Mesendoderm (in vitro differentiated cells): Measurements from ENCODE around the gene GRIK2.

ENCODE experiments used
- DNase-seq: peaks from one replicate; pipeline ENCODE4 v3.0.0; 2013
- H2AK5ac ChIP-seq: 2 replicates; pipeline ENCODE4 v1.6.1; 2013; ENCODE audit warnings: low read length, inconsistent platforms
- H2BK120ac ChIP-seq: 2 replicates; pipeline ENCODE4 v1.6.1; 2013; ENCODE audit warnings: low read depth, mild to moderate bottlenecking, low read length, moderate library complexity, mixed read lengths
- H2BK15ac ChIP-seq: replicated peaks from 2 replicates; pipeline ENCODE4 v1.6.1; 2013; ENCODE audit warnings: low read depth, mild to moderate bottlenecking, moderate library complexity
- H2BK5ac ChIP-seq: 2 replicates; pipeline ENCODE4 v1.6.1; 2013; ENCODE audit warnings: low read length, inconsistent platforms
- H3K18ac ChIP-seq: 2 replicates; pipeline ENCODE4 v1.6.1; 2013; ENCODE audit warnings: mild to moderate bottlenecking, low read length, mixed read lengths
- H3K23ac ChIP-seq: one replicate; pipeline ENCODE4 v1.6.1; 2013; ENCODE audit warnings: low read length
- H3K27ac ChIP-seq: 2 replicates; pipeline ENCODE4 v1.5.1; 2013; ENCODE audit warnings: low read depth, mild to moderate bottlenecking, inconsistent platforms, low read length, moderate library complexity
- H3K27me3 ChIP-seq: 2 replicates; pipeline ENCODE4 v1.6.1; 2013; ENCODE audit warnings: low read length, control low read depth, mild to moderate bottlenecking, inconsistent platforms; ENCODE audit not compliant: insufficient read depth, poor library complexity
- H3K36me3 ChIP-seq: 2 replicates; pipeline ENCODE4 v1.6.1; 2013; ENCODE audit warnings: low read length, inconsistent platforms; ENCODE audit not compliant: control insufficient read depth, insufficient read depth
- H3K4ac ChIP-seq: one replicate; pipeline ENCODE4 v1.6.1; 2013; ENCODE audit warnings: low read depth, mild to moderate bottlenecking, low read length, moderate library complexity
- H3K4me1 ChIP-seq: 2 replicates; pipeline ENCODE4 v1.6.1; 2013; ENCODE audit warnings: low read depth, low read length, inconsistent platforms; ENCODE audit not compliant: control insufficient read depth
- H3K4me2 ChIP-seq: 2 replicates; pipeline ENCODE4 v1.6.1; 2013; ENCODE audit warnings: low read length
- H3K4me3 ChIP-seq: 2 replicates; pipeline ENCODE4 v1.5.1; 2013; ENCODE audit warnings: mild to moderate bottlenecking, low read length
- H3K56ac ChIP-seq: one replicate; pipeline ENCODE4 v1.6.1; 2013; ENCODE audit warnings: low read length
- H3K79me1 ChIP-seq: 2 replicates; pipeline ENCODE4 v1.6.1; 2013; ENCODE audit warnings: low read length, inconsistent platforms
- H3K79me2 ChIP-seq: 2 replicates; pipeline ENCODE4 v1.6.1; 2013; ENCODE audit warnings: mild to moderate bottlenecking, low read length; ENCODE audit not compliant: control insufficient read depth, insufficient read depth
- H3K9ac ChIP-seq: 2 replicates; pipeline ENCODE4 v1.6.1; 2013; ENCODE audit warnings: low read length, inconsistent platforms
- H4K5ac ChIP-seq: one replicate; pipeline ENCODE4 v1.6.1; 2013; ENCODE audit warnings: low read length
- H4K8ac ChIP-seq: one replicate; pipeline ENCODE4 v1.6.1; 2013; ENCODE audit warnings: low read depth, mild to moderate bottlenecking, control low read depth, low read length, moderate library complexity
- WGBS: extraction: QIAGEN DNeasy Blood & Tissue Kit; methylation state at CpG from one replicate; pipeline ENCODE4 v1.1.7; 2013; ENCODE audit warnings: low lambda C conversion rate, missing lambda C conversion rate; ENCODE audit not compliant: insufficient coverage; ENCODE audit errors: extremely low coverage; 5-methylcytosine and 5-hydroxymethylcytosine counted together

Gene GRIK2

DNA sequence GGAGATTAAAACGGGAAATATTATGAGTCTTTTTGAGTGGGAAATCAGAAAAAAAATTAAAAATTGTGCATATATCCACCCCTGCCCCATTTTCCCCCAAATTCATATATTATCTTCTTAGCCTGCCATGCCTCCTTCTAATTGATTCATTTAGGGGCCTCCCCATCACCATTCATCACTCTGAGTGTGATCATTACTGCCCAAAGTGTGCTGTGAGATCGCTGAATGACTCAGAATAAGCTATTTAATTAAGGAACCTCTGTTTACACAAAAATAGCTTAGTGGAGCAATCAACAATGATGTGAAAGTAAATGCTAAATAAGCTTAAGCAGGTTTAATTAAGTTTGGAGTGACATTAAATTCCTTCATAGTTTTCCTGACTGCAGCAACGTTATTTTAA, 645.5 kb downstream of the GRIK2 start:
- Histone ChIP-seq H3K18ac (no peak overlapping the region), H3K4me2 (no peak overlapping the region), H2AK5ac (no peak overlapping the region), H2BK15ac (no peak overlapping the region), H3K79me2 (no peaks in the 10 kb centered on the region), H4K8ac (no peak overlapping the region), H4K5ac (no peak overlapping the region), H3K9ac (no peak overlapping the region), H3K4me1 (no peaks in the 10 kb centered on the region), H2BK5ac (no peak overlapping the region), H3K56ac (no peak overlapping the region), H3K27me3 (no peaks in the 10 kb centered on the region), H3K36me3 (no peaks in the 10 kb centered on the region), H3K4me3 (no peak overlapping the region), H3K23ac (no peak overlapping the region), H3K4ac (no peak overlapping the region), H3K27ac (no peak overlapping the region), H3K79me1 (no peaks in the 10 kb centered on the region), H2BK120ac (no peak overlapping the region)
- no CpG with 5 or more reads among the region's 3 CpGs for WGBS
- no peak for DNase-seq

DNA sequence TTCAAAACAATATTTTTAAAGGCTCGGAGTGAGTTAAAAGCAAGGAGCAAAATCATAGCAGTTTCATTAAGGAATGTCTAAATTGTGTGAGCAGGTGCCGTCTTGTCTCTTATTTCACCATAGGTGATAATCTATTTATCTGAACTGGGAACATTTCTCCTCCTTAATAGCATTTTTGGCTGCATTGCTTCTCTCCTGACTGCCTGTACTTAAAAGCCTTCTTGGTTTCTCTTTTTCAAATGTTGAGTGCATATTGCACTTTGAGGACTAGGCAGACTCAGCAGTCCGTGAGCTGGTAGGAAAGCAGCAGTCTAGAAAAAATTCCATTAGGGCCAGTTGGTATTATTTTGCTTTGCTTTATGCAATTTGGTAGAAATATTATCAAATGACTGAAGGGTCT, 645.9 kb downstream of the GRIK2 start:
- Histone ChIP-seq H2BK120ac (no peak overlapping the region), H3K18ac (no peak overlapping the region), H4K5ac (no peak overlapping the region), H3K27ac (no peak overlapping the region), H3K56ac (no peak overlapping the region), H4K8ac (no peak overlapping the region), H3K79me1 (no peaks in the 10 kb centered on the region), H3K4ac (no peak overlapping the region), H3K4me2 (no peak overlapping the region), H3K23ac (no peak overlapping the region), H2AK5ac (no peak overlapping the region), H3K4me3 (no peak overlapping the region), H3K9ac (no peak overlapping the region), H2BK15ac (no peak overlapping the region), H3K79me2 (no peaks in the 10 kb centered on the region), H2BK5ac (no peak overlapping the region), H3K4me1 (no peaks in the 10 kb centered on the region), H3K36me3 (no peaks in the 10 kb centered on the region), H3K27me3 (no peaks in the 10 kb centered on the region)
- no peak for DNase-seq
- no CpG with 5 or more reads among the region's 3 CpGs for WGBS

DNA sequence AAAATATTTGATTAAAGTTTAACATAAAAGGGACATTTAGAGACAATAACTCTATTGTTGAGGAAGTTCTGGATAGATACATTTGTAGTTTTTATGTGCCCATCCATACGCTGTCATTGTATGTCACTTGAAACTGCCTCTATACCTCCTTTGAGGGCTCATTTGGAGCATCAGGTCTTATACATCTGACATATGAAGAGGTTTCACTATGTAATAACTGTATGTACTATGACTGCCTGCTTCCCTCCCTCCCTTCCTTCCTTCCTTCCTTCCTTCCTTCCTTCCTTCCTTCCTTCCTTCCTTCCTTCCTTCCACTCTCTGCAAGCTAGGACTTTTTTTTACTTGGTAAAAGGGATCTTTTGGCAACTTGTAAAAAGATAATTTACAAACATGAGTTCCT, 657.5 kb downstream of the GRIK2 start:
- Histone ChIP-seq H3K4me1 (no peaks in the 10 kb centered on the region), H3K79me2 (no peaks in the 10 kb centered on the region), H3K27ac (no peak overlapping the region), H3K4me3 (no peak overlapping the region), H3K23ac (no peak overlapping the region), H4K5ac (no peak overlapping the region), H3K79me1 (no peaks in the 10 kb centered on the region), H3K9ac (no peak overlapping the region), H3K4me2 (no peak overlapping the region), H3K18ac (no peak overlapping the region), H3K4ac (no peak overlapping the region), H2BK15ac (no peak overlapping the region), H3K27me3 (no peaks in the 10 kb centered on the region), H3K56ac (no peak overlapping the region), H2BK120ac (no peak overlapping the region), H2AK5ac (no peak overlapping the region), H2BK5ac (no peak overlapping the region), H4K8ac (no peak overlapping the region), H3K36me3 (no peaks in the 10 kb centered on the region)
- no CpG with 5 or more reads among the region's 1 CpG for WGBS
- DNase-seq: no peak

DNA sequence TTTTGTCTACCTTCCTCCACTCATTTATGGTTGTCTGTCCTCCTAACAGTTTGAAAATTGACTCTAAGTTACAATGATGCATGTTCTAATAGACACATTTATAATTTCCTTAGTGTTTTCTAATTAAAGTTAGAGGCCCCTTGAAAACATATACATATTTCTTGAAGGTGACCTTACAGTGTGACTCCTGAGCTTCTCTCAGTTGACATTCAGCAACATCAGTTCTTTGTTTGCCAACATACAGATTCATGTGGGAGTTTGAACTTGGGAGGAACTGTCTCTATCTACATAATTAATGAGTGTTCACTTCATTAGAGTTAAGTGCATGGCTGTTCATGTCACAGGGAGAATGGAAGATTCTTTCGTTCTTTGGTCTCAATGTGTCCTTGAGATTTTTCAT, 658.2 kb downstream of the GRIK2 start:
- H3K27ac ChIP-seq: no peak overlapping the region
- no peak overlapping the region for H3K56ac ChIP-seq
- H2AK5ac ChIP-seq: no peak overlapping the region
- no peaks in the 10 kb centered on the region for H3K79me2 ChIP-seq
- H3K4ac ChIP-seq: no peak overlapping the region
- no peak overlapping the region for H3K18ac ChIP-seq
- no peaks in the 10 kb centered on the region for H3K4me1 ChIP-seq
- H3K27me3 ChIP-seq: no peaks in the 10 kb centered on the region
- no peak overlapping the region for H4K8ac ChIP-seq
- H4K5ac ChIP-seq: no peak overlapping the region
- no peaks in the 10 kb centered on the region for H3K79me1 ChIP-seq
- DNase-seq: no peak
- no CpG with 5 or more reads among the region's 1 CpG for WGBS
- H3K4me3 ChIP-seq: no peak overlapping the region
- no peaks in the 10 kb centered on the region for H3K36me3 ChIP-seq
- no peak overlapping the region for H3K23ac ChIP-seq
- no peak overlapping the region for H2BK15ac ChIP-seq
- H3K9ac ChIP-seq: no peak overlapping the region
- no peak overlapping the region for H2BK120ac ChIP-seq
- no peak overlapping the region for H3K4me2 ChIP-seq
- no peak overlapping the region for H2BK5ac ChIP-seq

DNA sequence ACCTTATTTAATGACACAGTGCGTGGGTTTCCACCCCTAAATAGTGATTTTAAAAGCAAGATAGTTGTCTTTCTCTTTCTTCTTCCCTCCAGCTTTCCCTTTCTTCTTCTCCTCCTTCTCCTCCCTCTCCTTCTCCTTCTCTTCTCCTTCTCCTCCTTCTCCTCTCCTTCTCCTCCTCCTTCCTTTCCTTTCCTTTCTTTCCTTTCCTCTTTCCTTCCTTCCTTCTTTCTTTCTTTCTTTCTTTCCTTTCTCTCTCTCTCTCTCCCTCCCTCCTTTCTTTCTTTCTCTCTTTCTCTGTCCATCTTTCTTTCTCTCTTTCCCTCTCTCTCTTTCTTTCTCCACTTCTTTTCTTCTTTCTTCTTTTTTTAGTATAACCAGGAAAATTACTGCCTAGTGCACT, 670.6 kb downstream of the GRIK2 start:
- H3K27me3 ChIP-seq: no peaks in the 10 kb centered on the region
- H3K4me2 ChIP-seq: no peak overlapping the region
- H3K56ac ChIP-seq: no peak overlapping the region
- H3K27ac ChIP-seq: no peak overlapping the region
- H3K79me2 ChIP-seq: no peaks in the 10 kb centered on the region
- no peak overlapping the region for H3K18ac ChIP-seq
- no peak overlapping the region for H2BK15ac ChIP-seq
- no peaks in the 10 kb centered on the region for H3K36me3 ChIP-seq
- no peak overlapping the region for H2BK120ac ChIP-seq
- no peak overlapping the region for H2AK5ac ChIP-seq
- H3K4me1 ChIP-seq: no peaks in the 10 kb centered on the region
- no peak overlapping the region for H2BK5ac ChIP-seq
- no peak for DNase-seq
- no peak overlapping the region for H4K8ac ChIP-seq
- H3K4ac ChIP-seq: no peak overlapping the region
- no peak overlapping the region for H3K4me3 ChIP-seq
- no peak overlapping the region for H4K5ac ChIP-seq
- no peaks in the 10 kb centered on the region for H3K79me1 ChIP-seq
- no CpG with 5 or more reads among the region's 1 CpG for WGBS
- no peak overlapping the region for H3K9ac ChIP-seq
- H3K23ac ChIP-seq: no peak overlapping the region

DNA sequence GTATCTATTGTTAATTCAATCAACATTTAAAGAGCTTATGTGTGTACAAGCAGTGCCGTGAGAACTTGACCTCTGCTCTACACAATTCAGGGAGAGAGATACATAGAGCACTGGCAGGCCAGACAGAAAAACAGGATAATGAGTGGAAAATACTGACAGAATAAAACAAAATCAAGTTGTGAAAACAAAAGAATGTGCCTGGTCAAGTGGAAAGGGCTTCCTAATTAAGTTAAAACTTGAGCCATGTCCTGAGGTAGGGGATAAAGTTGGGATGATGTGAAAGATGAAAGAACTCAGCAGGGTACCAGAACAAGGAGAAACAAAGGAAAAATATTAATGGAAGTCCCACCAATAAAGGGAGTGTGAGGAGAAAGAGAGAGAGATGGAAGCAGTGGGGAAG, 672.8 kb downstream of the GRIK2 start:
- H3K4me1 ChIP-seq: no peaks in the 10 kb centered on the region
- no peaks in the 10 kb centered on the region for H3K36me3 ChIP-seq
- no peaks in the 10 kb centered on the region for H3K79me2 ChIP-seq
- H3K18ac ChIP-seq: no peak overlapping the region
- H3K56ac ChIP-seq: no peak overlapping the region
- H3K9ac ChIP-seq: no peak overlapping the region
- DNase-seq: no peak
- no peak overlapping the region for H4K5ac ChIP-seq
- no peak overlapping the region for H2AK5ac ChIP-seq
- H3K23ac ChIP-seq: no peak overlapping the region
- no peak overlapping the region for H3K4ac ChIP-seq
- no peak overlapping the region for H2BK5ac ChIP-seq
- H3K4me2 ChIP-seq: no peak overlapping the region
- no peak overlapping the region for H3K27ac ChIP-seq
- no peak overlapping the region for H4K8ac ChIP-seq
- no CpG with 5 or more reads among the region's 1 CpG for WGBS
- no peak overlapping the region for H3K4me3 ChIP-seq
- no peaks in the 10 kb centered on the region for H3K79me1 ChIP-seq
- no peak overlapping the region for H2BK120ac ChIP-seq
- H2BK15ac ChIP-seq: no peak overlapping the region
- H3K27me3 ChIP-seq: no peaks in the 10 kb centered on the region
